Right lobe of liver (tissue), 6 donors: ENCODE results near the gene ISLR. TPM values are rescaled to one million over a fixed set of nuclear protein-coding genes. Genes with fewer than 3 reads are reported as not detected.

Experiments
- ATAC-seq, 4 donors: fragments of 200-7000 bp; cut with Tn5 transposase; one replicate each; pipeline ENCODE4 v1.9.1; 2020; ENCODE audit warnings: mild to moderate bottlenecking in 4 of 4, moderate library complexity in 4 of 4
- DNase-seq, 3 donors: peaks; one replicate each; pipeline ENCODE4 v3.0.0-alpha.2; 2020
- H3K27ac ChIP-seq, 3 donors: fragments of 200-600 bp; one replicate each; pipeline ENCODE4 v1.8.0; 2022
- H3K27me3 ChIP-seq, 2 donors: fragments of 200-600 bp; one replicate each; pipeline ENCODE4 v1.8.0; 2022
- H3K36me3 ChIP-seq, 4 donors: fragments of 200-600 bp; sonication (generic) in 1 of 4; one replicate each; pipeline versions ENCODE4 v1.5.1 to v1.8.0; 2017 to 2022; ENCODE audit warnings: control low read depth in 1 of 4
- H3K4me1 ChIP-seq, 4 donors: fragments of 200-600 bp; sonication (generic) in 1 of 4; one replicate each; pipeline versions ENCODE4 v1.5.1 to v1.8.0; 2017 to 2022; ENCODE audit warnings: control low read depth in 1 of 4
- H3K4me3 ChIP-seq, 3 donors: fragments of 200-600 bp; one replicate each; pipeline ENCODE4 v1.8.0; 2022
- H3K9me3 ChIP-seq, 4 donors: fragments of 200-600 bp; sonication (generic) in 1 of 4; one replicate each; pipeline versions ENCODE4 v1.5.1 to v1.8.0; 2017 to 2022; ENCODE audit warnings: control low read depth in 1 of 4
- POLR2A ChIP-seq: fragments of 450-650 bp; IDR thresholded peaks from one replicate; pipeline ENCODE4 v1.6.1; 2017; ENCODE audit warnings: antibody characterized with exemption, mild to moderate bottlenecking
- WGBS: methylation state at CpG from one replicate; pipeline ENCODE4 v1.1.6; 2018; ENCODE audit warnings: low coverage, low lambda C conversion rate; ENCODE audit not compliant: insufficient coverage; ENCODE audit errors: missing lambda C conversion rate; 5-methylcytosine and 5-hydroxymethylcytosine counted together
- intact Hi-C, 2 donors: fragments of 100-400 bp; cut with DNase I; formaldehyde crosslinking; loops; one replicate each; pipeline versions ENCODE4 v1.11.2 to v1.14.1; 2022
- small RNA-seq, 2 experiments: library from RNA; depleted of rRNA; stranded (forward); fragments of <200 nt; gene quantifications; one replicate each; pipeline ENCODE3, GENCODE V24; 2016
- total RNA-seq, 6 experiments: library from RNA; depleted of rRNA in 2 of 6; stranded (reverse); fragments of >200 nt in 2 of 6; fragmentation: NEBNext Ultra II Directional in 3 of 6; extraction: Animal tissue kit (Norgen Biotek cat#: 25700) in 3 of 6; gene quantifications; one replicate each; pipeline versions ENCODE4 v1.1.0 to v1.2.4, GENCODE V29; 2016 to 2023
- TF ChIP-seq, protein P1 (sequence below), 4 donors: fragments of 200-600 bp in 3 of 4; fragments of 450-650 bp in 1 of 4; IDR thresholded peaks; one replicate each; pipeline versions ENCODE4 v1.5.1 to v1.8.0; 2016 to 2022; ENCODE audit warnings: antibody characterized with exemption in 4 of 4, mild to moderate bottlenecking in 2 of 4
- donor health status: DM: no; HTN: yes; CAD: no.
- donor health status: DM: no; HTN: no; CAD: no.
- donor health status: DM: no; HTN: no; CAD: no.
- donor health status: DM: no; HTN: yes; CAD: no.
- donor health status: DM: no; HTN: yes; CAD: no.

The ISLR gene
- total RNA-seq, 6 experiments from 2014 or later, result 1.5 to 9.9 (median 2.6) TPM

DNA sequence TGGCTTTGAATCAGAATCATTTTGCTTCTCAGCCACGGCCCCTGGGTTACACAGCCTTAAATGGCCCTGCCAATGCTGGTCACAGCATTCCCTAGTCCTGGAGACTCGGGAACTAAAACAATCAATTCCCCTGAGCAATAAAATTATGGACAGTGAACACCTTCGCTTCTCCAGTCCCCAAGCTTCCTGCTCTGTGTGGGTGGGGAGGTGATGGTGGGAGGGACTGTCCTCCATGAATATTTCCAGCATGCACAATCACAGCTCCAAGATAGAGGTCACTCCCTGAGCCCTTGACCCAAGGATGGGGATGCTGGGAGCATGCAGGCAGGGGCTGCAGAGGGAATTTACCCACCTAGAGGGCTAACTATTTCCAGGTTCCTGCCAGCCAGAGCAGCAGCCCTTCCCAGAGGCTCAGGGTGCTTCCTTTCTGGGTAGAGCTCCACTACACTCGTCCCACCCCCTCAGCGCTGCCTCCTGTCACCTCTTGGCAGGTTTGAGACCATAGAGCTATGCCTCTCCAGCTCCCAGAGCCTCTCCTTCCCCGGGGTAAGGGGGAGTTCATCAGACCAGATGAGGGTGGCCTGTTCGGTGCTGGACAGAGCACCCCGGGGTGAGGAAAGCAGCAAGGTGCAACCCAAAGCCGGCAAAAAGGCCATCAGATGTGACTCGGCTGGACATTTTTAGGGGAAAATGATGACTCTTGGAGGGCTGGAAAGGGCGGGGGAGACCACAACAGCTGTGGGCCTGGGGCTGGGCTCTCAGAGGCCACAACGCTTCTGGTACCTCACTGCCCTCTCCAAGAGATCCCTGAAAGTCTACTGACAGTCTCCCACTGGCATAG is 48.1 kb downstream of the ISLR start:
- intact Hi-C loops, result loop anchor here in 1 of 2 donors (10.0 kb wide), 1 partner anchor 63 kb away; no protein-coding TSS in a partner anchor
- WGBS, result 24% methylated on average over 6 of the region's 12 CpGs
- ATAC-seq, result no peak
- H3K4me3 ChIP-seq, result no peak overlapping the region
- no peak for TF ChIP-seq POLR2A
- TF ChIP-seq, protein P1, sequence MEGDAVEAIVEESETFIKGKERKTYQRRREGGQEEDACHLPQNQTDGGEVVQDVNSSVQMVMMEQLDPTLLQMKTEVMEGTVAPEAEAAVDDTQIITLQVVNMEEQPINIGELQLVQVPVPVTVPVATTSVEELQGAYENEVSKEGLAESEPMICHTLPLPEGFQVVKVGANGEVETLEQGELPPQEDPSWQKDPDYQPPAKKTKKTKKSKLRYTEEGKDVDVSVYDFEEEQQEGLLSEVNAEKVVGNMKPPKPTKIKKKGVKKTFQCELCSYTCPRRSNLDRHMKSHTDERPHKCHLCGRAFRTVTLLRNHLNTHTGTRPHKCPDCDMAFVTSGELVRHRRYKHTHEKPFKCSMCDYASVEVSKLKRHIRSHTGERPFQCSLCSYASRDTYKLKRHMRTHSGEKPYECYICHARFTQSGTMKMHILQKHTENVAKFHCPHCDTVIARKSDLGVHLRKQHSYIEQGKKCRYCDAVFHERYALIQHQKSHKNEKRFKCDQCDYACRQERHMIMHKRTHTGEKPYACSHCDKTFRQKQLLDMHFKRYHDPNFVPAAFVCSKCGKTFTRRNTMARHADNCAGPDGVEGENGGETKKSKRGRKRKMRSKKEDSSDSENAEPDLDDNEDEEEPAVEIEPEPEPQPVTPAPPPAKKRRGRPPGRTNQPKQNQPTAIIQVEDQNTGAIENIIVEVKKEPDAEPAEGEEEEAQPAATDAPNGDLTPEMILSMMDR (IDR thresholded peaks at IDR 0.05), result no peak
- H3K9me3 ChIP-seq, result no peaks in the 10 kb centered on the region
- H3K27ac ChIP-seq, result no peak overlapping the region
- H3K4me1 ChIP-seq, result no peaks in the 10 kb centered on the region
- H3K36me3 ChIP-seq, result no peaks in the 10 kb centered on the region
- no peaks in the 10 kb centered on the region for H3K27me3 ChIP-seq
- DNase-seq, result no peak

DNA sequence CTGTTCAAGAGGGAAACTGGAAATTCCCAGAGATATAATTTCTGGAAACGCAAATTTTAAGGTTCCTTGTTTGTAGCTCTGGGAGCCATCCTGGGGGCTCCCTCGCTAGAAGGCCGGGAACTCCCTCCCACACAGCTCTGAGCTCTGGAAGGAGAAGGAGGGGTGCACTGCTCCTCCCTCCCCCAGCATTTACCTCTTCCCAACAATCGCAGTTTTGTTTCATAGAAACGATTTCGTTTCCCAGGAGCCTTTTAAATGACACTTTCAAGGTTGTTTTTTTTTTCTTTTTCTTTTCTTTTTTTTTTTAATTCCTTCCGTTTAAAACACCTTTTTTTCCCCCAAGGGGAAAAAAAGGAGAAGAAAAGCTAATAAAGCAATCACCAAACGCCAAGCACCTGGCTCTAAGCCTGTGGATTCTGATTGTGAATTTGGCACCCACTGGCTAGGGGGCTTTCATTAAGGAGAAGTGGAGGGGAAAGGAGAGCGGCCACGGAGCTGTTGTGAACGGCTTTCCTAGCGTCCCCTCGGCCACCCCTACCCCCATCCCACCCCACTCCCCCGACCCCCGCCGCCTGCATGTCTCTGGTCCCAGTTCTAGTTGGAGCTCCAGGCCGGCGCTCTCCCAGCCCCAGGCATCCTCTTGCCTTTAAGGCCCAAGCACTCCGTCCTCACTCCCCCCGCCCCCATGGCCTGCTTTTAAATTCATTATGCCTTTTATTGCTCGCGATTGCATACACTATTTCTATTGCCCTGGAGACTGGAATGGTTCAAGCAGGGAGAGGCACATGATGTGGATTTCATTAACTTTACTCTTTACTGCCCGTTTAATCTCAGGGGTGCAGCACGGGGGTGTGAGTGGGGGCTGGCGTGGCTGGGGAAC is 49.0 kb downstream of the ISLR start:
- no peaks in the 10 kb centered on the region for H3K36me3 ChIP-seq
- no peaks in the 10 kb centered on the region for H3K9me3 ChIP-seq
- no peak overlapping the region for H3K4me3 ChIP-seq
- H3K27me3 ChIP-seq, result no peaks in the 10 kb centered on the region
- H3K4me1 ChIP-seq, result no peaks in the 10 kb centered on the region
- no peak for DNase-seq
- WGBS, result 35% methylated on average over 24 of the region's 25 CpGs
- no peak overlapping the region for H3K27ac ChIP-seq
- intact Hi-C loops, result loop anchor here in 1 of 2 donors (10.0 kb wide), 1 partner anchor 62 kb away; no protein-coding TSS in a partner anchor
- ATAC-seq, result no peak
- TF ChIP-seq, protein P1 (IDR thresholded peaks at IDR 0.05), result no peak
- TF ChIP-seq POLR2A, result no peak

DNA sequence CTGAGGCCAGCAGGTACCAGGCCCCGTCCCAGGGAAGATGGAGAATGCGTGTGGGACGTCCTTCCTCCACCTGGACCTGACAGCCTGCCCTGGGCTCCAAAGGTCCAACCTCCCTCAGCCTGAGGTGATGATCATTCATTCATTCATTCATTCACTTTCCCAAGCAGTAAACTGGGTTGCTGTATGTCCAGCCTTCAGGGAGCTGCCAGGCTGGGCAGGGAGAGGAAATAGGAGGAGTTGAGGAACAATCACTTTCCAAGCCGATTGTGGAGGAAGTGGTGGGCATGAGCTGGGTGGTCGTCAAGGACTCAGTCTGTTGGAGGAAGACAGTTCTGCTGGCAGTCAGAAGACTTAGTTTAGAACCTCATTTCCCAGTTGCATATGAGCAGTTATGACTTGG is 52.4 kb downstream of the ISLR start:
- no peak for TF ChIP-seq POLR2A
- TF ChIP-seq, protein P1 (IDR thresholded peaks at IDR 0.05), result no peak
- H3K36me3 ChIP-seq, result no peaks in the 10 kb centered on the region
- WGBS, result 31% methylated on average over 2 of the region's 5 CpGs
- no peaks in the 10 kb centered on the region for H3K4me1 ChIP-seq
- no peak overlapping the region for H3K27ac ChIP-seq
- no peaks in the 10 kb centered on the region for H3K9me3 ChIP-seq
- no peaks in the 10 kb centered on the region for H3K27me3 ChIP-seq
- intact Hi-C loops, result loop anchor here in 1 of 2 donors (10.0 kb wide), 1 partner anchor 59 kb away; no protein-coding TSS in a partner anchor
- no peak for ATAC-seq
- H3K4me3 ChIP-seq, result no peak overlapping the region
- DNase-seq, result no peak

Small RNA genes within 50 kb of the gene (small RNA-seq; reads per million reads assigned to genes)
- 0 reads per million in 2 experiments for gene RF00017

Other genes with a start within 250 kb of the ISLR start
- gene LOXL1, start 247.2 kb upstream of the ISLR start, total RNA-seq, result 1 to 10 TPM in 3 of 6 experiments, under 1 TPM in 3; 0.29 to 2.3 (median 0.83) TPM
- 10 to 100 TPM in 1 of 6 experiments, 1 to 10 TPM in 5; 7.2 to 12.7 (median 8.3) TPM for gene STOML1, start 181.4 kb upstream of the ISLR start, total RNA-seq
- gene PML, start 179.0 kb upstream of the ISLR start, total RNA-seq, result 10 to 100 TPM; 10.8 to 36.1 (median 16.7) TPM
- 1 to 10 TPM in 2 of 6 experiments, under 1 TPM in 4; 0.35 to 1.6 (median 0.72) TPM for gene GOLGA6A, start 91.2 kb upstream of the ISLR start, total RNA-seq
- under 1 TPM in 1 of 6 experiments, not detected in 5; 0.04 TPM for gene ISLR2, start 43.1 kb upstream of the ISLR start, total RNA-seq
- gene STRA6, start 29.1 kb downstream of the ISLR start, total RNA-seq, result under 1 TPM in 1 of 6 experiments, not detected in 5; 0.12 TPM
- gene CCDC33, start 62.6 kb downstream of the ISLR start, total RNA-seq, result not detected
- gene CYP11A1, start 193.9 kb downstream of the ISLR start, total RNA-seq, result 1 to 10 TPM; 2.5 to 6.4 (median 2.8) TPM